Subcutaneous abdominal adipose tissue (tissue), 5 donors: ENCODE data around the gene CD2BP2.

Experiments
- H3K27ac ChIP-seq: one replicate; pipeline ENCODE4 v1.7.0; 2013; ENCODE audit warnings: low read depth, mild to moderate bottlenecking, inconsistent platforms, low read length, moderate library complexity
- H3K27me3 ChIP-seq, 5 donors: one replicate each; pipeline ENCODE4 v1.7.0; 2013; ENCODE audit warnings: low read length in 5 of 5, inconsistent platforms in 1 of 5; ENCODE audit not compliant: control insufficient read depth in 5 of 5, insufficient read depth in 4 of 5
- H3K36me3 ChIP-seq, 5 donors: one replicate each; pipeline ENCODE4 v1.7.0; 2013; ENCODE audit warnings: low read length in 5 of 5; ENCODE audit not compliant: control insufficient read depth in 5 of 5, insufficient read depth in 5 of 5
- H3K4me1 ChIP-seq, 5 donors: one replicate each; pipeline ENCODE4 v1.7.0; 2013; ENCODE audit warnings: low read length in 5 of 5, mild to moderate bottlenecking in 3 of 5, moderate library complexity in 1 of 5; ENCODE audit not compliant: control insufficient read depth in 5 of 5, insufficient read depth in 5 of 5
- H3K4me3 ChIP-seq, 5 donors: one replicate each; pipeline ENCODE4 v1.7.0; 2013; ENCODE audit warnings: low read length in 5 of 5, low read depth in 1 of 5
- H3K9ac ChIP-seq, 5 donors: one replicate each; pipeline ENCODE4 v1.7.0; 2013; ENCODE audit warnings: low read length in 5 of 5, mild to moderate bottlenecking in 4 of 5, moderate library complexity in 3 of 5
- H3K9me3 ChIP-seq, 5 donors: one replicate each; pipeline ENCODE4 v1.7.0; 2013; ENCODE audit warnings: low read length in 5 of 5; ENCODE audit not compliant: control insufficient read depth in 5 of 5
- donor health status: healthy.
- donor health status: healthy.
- donor health status: healthy.
- donor health status: healthy.
- donor health status: healthy.

CD2BP2 gene

DNA sequence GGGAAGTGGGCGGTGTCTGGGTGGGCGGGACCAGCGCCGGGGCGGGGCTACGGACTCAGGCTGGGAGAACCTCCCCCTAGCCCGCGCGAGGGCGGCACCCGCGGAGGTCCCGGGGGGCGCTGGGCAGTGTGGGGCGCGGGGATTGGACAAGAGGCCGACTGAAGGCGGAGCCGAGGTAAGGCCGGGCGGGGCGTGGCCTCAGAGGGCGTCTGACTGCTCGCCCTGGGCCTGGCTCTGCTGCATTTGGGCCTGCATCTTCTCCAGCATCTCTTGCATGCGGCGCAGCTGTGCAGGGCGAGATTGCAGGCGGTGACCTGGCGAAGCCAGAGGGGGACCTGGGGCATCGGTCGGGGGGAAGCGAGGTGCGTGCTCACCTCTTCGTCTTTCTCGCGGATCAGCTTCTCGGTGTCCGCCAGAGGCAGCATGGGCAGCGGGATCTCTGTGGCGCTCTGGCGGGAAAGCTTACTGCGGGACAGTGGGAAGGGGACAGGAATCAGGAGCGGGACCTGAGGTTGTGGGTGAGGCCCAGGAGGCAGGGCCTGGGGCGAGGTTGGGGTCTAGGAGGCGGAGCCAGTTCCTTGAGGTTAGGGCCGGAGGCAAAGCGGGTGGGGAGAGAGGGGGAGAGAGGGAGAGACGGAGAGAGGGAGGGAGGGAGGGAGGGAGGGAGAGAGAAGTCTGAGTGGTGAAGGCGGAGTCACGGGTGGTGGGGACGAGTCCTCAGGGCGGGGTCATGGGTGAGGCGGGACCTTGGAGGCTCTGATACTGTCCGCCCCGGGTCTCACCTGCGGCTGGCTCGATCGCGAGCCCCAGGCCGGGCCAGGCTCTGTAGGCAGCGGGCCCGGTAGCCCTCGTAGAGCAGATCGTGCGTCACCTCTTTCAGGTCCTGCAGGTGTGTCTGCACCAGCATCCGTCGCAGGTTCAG is 23.4 kb upstream of the CD2BP2 start:
- Histone ChIP-seq H3K9me3 (no peaks in the 10 kb centered on the region), H3K27me3 (no peaks in the 10 kb centered on the region), H3K9ac (peak overlapping the region in 4 of 5 donors; percentile 53 to 96 (median 89)), H3K27ac (peak overlapping the region; percentile 98), H3K4me3 (peak overlapping the region; percentile 43 to 87 (median 76)), H3K36me3 (no peaks in the 10 kb centered on the region), H3K4me1 (peaks cover 0 to 24% (median 18%) of the 10 kb centered on the region in 5 donors)

DNA sequence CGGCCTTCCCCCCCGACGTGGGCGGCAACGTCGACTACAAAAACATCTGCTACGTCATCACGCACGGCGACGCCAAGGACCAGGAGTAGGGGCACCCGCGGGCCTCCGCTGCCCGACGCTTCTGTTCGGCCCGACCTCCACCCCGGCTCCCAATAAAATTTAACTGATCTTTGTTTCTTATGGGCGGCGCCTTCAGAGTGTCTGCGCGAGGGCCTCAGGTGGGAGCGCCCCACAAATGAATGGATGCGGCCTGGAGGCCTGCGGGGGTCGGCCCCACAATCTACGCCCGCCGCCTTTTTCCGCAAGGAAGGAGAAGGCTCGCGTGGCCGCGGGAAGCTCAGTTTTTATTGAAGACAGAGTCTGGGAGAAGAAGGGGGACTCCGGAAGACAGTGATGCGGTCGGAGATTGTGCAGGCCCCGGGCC is 22.7 kb upstream of the CD2BP2 start:
- H3K4me3 ChIP-seq = peak overlapping the region; percentile 43 to 87 (median 66)
- no peaks in the 10 kb centered on the region for H3K9me3 ChIP-seq
- no peaks in the 10 kb centered on the region for H3K36me3 ChIP-seq

GRCh38 chr16:30377050-30377811 is 22.1 kb upstream of the CD2BP2 start:
- no peaks in the 10 kb centered on the region for H3K36me3 ChIP-seq
- H3K27me3 ChIP-seq = no peaks in the 10 kb centered on the region
- H3K4me1 ChIP-seq = peaks cover 0 to 24% (median 18%) of the 10 kb centered on the region in 5 donors
- H3K9ac ChIP-seq = peak overlapping the region; percentile 3 to 96 (median 86)
- peak overlapping the region; percentile 48 to 87 (median 72) for H3K4me3 ChIP-seq
- no peaks in the 10 kb centered on the region for H3K9me3 ChIP-seq
- H3K27ac ChIP-seq = peak overlapping the region; percentile 98

More for the DNA sequence above, 22.7 kb upstream of the CD2BP2 start:
- peaks cover 0 to 24% (median 18%) of the 10 kb centered on the region in 5 donors for H3K4me1 ChIP-seq
- H3K27ac ChIP-seq = peak overlapping the region; percentile 98
- peak overlapping the region in 4 of 5 donors; percentile 80 to 96 (median 88) for H3K9ac ChIP-seq
- H3K27me3 ChIP-seq = no peaks in the 10 kb centered on the region

DNA sequence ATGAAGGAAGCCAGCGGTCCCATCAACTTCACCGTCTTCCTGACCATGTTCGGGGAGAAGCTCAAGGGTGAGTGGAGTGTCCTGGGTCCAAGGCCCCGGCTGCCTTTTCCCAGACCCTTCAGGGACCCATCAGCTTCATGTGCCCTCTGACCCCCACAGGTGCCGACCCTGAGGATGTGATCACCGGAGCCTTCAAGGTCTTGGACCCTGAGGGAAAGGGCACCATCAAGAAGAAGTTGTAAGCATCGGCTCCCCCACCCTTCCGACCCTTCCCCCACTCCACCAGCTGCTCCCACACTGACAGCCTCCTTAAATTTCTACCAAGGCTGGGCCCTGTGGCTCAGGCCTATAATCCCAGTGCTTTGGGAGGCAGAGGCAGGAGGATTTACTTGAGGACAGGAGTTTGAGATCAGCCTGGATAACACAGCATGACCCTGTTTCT is 21.4 kb upstream of the CD2BP2 start:
- no peak overlapping the region for H3K4me3 ChIP-seq
- no peaks in the 10 kb centered on the region for H3K36me3 ChIP-seq
- no peaks in the 10 kb centered on the region for H3K9me3 ChIP-seq
- H3K27ac ChIP-seq = peak overlapping the region; percentile 98
- no peaks in the 10 kb centered on the region for H3K27me3 ChIP-seq
- H3K9ac ChIP-seq = no peak overlapping the region
- H3K4me1 ChIP-seq = peaks cover 0 to 25% (median 18%) of the 10 kb centered on the region in 5 donors

- Histone ChIP-seq H3K27me3 (no peaks in the 10 kb centered on the region), H3K36me3 (no peaks in the 10 kb centered on the region), H3K27ac (no peak overlapping the region), H3K9ac (no peak overlapping the region), H3K4me1 (peaks cover 0 to 29% (median 23%) of the 10 kb centered on the region in 5 donors), H3K4me3 (no peak overlapping the region), H3K9me3 (no peaks in the 10 kb centered on the region)
Measured at GRCh38 chr16:30375864-30376263, 20.8 kb upstream of the CD2BP2 start.

DNA sequence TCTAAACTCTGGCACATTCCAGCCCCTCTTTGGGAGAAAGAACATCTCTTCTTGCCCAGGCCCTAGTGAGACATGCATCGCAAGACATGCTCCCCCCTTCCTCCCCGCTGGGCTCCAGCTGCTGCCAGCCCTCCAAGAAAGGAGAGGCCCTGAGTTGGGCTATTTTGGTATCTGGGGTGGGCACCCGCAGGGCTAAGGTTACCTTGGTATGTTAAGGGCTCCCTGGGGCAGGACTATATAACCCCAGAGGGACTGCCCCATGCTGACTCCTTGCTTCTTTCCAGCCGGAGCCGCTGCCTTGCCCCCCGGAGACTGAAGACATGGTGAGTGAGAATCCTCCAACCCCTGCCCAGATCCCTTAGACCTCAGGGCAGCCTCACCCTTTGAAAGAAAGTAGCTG is 19.4 kb upstream of the CD2BP2 start, which contains the start of gene MYL11:
Gene MYL11, plus strand, starts transcription at position 265 of the 400 bp plus-strand sequence. Its CDS starts 56 bp downstream, at position 321.
- Histone ChIP-seq H3K9ac (no peak within 1 kb of the TSS), H3K36me3 (no peaks in the 10 kb centered on the region), H3K4me1 (peaks cover 0 to 31% (median 25%) of the 10 kb centered on the region in 5 donors), H3K9me3 (no peaks in the 10 kb centered on the region), H3K27me3 (no peaks in the 10 kb centered on the region), H3K27ac (no peak within 1 kb of the TSS), H3K4me3 (no peak within 1 kb of the TSS)

DNA sequence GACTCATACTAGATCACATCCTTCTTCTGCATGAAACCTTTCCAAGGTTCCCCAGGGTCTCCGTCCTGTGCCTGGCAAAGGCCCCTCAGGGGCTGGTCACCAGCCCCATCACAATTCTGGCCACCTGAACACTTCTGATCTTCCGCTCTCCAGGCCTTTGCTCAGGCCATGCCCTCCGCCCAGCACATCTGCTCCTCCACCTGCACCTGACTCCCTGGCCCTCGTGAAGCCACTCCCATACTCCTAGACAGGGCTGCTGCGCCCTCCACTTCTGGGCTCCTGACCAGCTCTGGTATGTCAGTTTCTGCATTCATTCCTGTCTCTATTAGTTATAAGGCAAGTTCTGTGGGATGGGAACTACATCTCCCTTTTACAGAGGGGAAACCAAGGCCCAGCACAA is 17.6 kb upstream of the CD2BP2 start:
- Histone ChIP-seq H3K9ac (no peak overlapping the region), H3K4me1 (peaks cover 10 to 35% (median 33%) of the 10 kb centered on the region in 5 donors), H3K36me3 (no peaks in the 10 kb centered on the region), H3K27me3 (no peaks in the 10 kb centered on the region), H3K4me3 (no peak overlapping the region), H3K27ac (no peak overlapping the region), H3K9me3 (no peaks in the 10 kb centered on the region)

DNA sequence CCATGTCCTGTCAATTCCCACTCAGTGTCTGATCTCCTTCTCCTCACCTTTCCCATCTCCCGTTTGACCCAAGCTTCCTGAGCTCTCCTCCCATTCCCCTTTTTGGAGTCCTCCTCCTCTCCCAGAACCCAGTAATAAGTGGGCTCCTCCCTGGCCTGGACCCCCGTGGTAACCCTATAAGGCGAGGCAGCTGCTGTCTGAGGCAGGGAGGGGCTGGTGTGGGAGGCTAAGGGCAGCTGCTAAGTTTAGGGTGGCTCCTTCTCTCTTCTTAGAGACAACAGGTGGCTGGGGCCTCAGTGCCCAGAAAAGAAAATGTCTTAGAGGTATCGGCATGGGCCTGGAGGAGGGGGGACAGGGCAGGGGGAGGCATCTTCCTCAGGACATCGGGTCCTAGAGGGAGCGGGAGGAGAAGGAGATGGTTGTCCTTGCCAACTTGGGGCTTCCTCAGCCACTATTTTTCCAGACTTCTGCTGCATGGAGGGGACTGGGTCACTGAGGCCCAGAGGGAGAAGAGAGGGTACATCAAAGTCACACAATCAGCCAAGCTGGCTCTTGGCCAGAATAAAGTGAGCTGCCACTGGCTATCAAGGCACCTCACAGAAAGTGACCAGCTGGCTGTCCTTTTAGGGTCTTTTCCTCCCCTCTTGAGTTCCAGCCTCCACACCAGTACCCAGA is 17.1 kb upstream of the CD2BP2 start:
- no peak overlapping the region for H3K4me3 ChIP-seq
- no peak overlapping the region for H3K9ac ChIP-seq
- no peaks in the 10 kb centered on the region for H3K9me3 ChIP-seq
- no peak overlapping the region for H3K27ac ChIP-seq
- no peaks in the 10 kb centered on the region for H3K36me3 ChIP-seq
- peaks cover 14 to 35% (median 33%) of the 10 kb centered on the region in 5 donors for H3K4me1 ChIP-seq
- H3K27me3 ChIP-seq = no peaks in the 10 kb centered on the region

GRCh38 chr16:30371248-30371816 is 16.2 kb upstream of the CD2BP2 start:
- no peaks in the 10 kb centered on the region for H3K27me3 ChIP-seq
- H3K4me3 ChIP-seq = peak overlapping the region; percentile 64 to 79 (median 71)

More at GRCh38 chr16:30371248-30371816, 16.2 kb upstream of the CD2BP2 start:
- Histone ChIP-seq H3K27ac (peak overlapping the region; percentile 62), H3K4me1 (peaks cover 14 to 40% (median 39%) of the 10 kb centered on the region in 5 donors), H3K36me3 (peaks cover 0 to 3% (median 0%) of the 10 kb centered on the region in 5 donors), H3K9ac (peak overlapping the region in 3 of 5 donors; percentile 54 to 66 (median 60)), H3K9me3 (no peaks in the 10 kb centered on the region)
